NCI-H526 (cell line): ENCODE results near the gene CDH4.
A peak's percentile ranks its signal among the peaks of the same experiment; 100 is the strongest.

Experiments used
- DNase-seq, 2 experiments: peaks; one replicate each; lab custom pipeline; 2025; lab: John Stamatoyannopoulos, UW

CDH4 gene

DNA sequence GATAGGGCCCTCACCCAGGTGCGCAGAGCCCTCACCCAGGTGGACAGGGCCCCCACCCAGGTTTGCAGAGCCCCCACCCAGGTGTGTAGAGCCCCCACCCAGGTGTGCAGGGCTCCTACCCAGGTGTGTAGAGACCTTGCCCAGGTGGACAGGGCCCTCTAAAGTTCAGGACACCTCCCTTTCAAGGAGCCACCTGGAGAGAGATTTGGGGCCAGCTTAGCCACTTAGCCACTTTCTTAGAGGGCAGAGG, 533.4 kb downstream of the CDH4 start:
- no peak for DNase-seq

DNA sequence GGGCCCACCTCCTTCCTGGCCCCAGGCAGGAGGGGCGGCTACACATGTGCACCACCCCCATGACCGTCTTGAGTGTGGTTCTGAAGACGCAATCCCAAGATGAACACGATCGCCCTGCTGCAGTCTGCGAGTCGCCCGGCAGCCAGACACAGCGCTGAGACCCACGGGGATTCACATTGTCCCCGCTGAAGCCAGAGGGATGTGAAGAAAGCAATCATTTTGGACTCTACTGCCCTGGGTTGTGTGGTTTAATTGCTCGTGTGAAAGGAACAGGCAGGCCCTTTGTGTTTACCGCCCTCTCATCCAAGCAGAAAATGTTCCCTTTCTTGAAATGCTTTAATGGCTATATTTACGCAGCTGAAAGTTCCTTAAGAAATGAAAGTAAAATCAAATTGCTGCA, 534.2 kb downstream of the CDH4 start:
- no peak for DNase-seq

DNA sequence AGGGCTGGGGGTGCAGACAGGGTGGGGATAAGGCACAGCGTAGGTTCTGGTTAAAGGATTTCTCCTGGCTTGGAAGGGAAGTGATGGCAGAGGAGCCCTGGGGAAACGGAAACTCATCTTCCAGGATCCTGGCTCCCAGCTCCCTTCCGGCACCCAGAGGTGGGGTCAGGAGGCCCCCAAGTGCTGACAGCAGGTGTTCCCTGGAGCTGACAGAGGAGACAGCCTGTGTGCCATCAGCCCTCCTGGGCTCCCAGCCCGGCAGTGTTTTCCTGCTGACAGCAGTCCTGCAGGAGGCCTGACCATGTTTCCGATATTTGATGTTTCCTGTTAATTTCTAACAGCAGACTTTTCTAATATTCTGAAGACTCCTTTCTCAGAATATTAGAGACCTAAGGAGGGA, 536.3 kb downstream of the CDH4 start:
- DNase-seq: no peak

DNA sequence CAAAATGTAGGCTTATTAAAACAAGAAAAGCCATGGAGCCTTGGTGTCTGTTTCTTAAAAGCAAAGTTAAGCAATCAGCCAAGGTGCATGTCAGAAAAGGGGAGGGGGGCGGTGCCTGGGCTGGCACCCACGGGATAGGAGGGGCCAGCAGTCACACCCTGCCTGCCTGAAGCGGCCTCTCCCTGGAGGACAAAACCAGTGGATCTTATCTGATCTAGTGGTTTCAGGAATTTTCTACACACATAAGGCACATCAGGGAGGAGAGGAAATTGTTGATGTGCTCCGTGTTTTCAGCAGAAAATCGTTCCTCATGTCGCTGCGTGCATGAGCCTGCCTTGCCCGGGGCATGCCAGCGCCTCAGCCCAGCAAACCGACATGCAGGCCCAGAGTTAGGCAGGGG, 537.3 kb downstream of the CDH4 start:
- DNase-seq: no peak

DNA sequence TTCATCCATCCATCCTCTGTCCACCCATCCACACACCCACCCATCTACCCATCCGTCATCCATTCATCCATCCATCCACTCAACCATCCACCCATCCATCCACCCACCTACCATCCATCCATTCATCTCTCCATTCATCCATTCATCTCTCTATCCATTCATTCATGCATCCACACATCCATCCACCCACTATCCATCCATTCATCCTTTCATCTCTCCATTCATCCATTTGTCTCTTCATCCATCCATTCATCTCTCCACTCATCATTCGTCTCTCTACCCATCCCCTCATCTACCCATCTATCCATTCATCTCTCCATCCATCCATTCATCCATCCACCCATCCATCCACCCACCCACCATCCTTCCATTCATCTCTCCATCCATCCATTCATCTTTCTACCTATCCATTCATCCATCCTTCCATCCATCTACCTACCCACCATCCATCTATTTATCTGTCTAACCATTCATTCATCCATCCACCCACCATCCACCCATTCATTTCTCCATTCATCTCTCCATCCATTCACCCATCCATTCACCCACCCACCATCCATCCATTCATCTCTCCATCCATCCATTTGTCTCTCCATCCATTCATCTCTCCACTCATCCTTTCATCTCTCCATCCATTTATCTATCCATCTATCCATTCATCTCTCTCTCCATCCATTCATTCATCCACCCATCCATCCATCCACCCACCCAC, 538.2 kb downstream of the CDH4 start:
- DNase-seq: no peak

DNA sequence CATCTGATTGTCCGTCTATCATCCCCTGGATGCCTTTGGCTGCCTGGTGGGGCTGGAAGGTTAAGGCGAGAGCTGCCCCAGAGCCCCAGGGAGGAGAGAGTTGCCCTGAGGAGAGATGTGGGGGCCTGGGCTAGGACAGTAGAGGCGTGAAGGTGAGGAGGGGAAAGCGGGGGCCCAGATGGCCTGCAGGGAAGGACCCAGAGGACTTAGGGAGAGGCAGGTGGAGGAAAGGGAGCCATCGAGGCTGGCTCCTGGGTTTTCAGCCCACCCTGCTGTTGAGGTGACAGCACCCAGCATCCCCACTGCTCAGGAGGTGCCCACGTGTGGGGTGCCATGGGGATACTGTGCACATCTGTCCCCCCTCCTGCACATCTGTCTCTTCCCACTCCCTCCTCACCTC, 539.9 kb downstream of the CDH4 start:
- DNase-seq: no peak

DNA sequence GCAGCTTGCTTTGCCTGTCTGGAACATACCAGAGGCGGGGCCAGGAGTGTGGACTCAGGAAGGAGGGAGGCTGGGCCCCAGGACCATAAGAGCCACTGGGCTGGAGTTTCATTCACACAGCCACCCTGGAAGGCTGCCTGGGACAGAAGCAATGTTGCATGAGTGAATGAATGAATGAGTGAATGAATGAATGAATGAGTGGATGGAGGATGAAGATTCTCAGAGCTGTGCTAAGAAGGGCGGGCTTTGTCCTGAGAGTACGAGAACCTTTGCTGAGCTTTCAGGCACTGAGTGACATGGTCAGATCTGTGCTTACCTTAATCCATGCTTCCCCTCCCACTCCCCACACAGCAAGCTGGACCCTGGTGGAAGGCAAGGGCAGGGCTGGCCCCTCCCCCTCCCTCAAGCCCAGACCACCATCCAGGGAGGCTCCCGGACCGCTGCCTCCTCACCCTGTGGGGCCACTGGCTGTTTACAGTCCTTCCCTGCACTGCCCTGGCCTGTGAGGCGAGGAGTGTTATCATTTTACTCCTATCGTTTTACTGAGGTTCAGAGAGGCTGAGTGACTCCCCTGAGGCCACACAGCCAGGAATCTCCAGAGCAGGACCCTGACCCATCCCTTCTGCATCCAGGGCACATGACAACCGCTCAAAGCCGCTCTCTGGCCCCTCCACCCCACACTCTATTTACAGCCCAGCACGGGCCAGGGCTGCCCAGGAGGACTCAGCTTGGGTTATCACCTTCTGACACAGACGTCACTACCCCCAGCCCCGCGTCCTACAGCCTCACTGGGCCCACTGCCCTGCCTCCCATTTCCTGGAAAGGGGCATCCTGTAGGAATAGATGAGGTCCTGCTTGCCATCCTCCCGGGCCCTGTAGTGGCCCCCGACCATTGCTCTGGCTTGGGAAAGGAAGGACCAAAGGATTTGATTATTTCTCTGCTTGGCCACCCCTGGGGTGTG, 543.9 kb downstream of the CDH4 start:
- DNase-seq: no peak

DNA sequence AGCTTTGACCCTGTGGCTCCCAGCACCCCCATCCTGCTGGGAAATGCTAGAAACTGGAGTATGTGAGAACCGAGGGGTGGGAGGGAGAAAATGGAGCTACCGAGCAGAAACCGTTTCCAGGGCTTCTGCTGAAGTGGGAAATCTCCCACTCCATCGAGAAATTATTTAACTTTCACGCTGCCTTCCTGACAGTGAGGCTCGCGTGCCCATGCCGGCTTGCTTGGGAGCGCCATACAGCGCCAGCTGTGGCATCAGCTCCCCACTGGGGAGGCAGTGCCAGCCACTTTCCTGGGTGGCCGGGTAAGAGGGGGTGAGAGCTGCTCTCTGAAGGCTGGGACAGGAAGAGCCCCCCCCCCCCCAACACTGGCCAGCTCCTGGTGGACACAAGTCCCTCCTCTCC, 544.7 kb downstream of the CDH4 start:
- DNase-seq: no peak

DNA sequence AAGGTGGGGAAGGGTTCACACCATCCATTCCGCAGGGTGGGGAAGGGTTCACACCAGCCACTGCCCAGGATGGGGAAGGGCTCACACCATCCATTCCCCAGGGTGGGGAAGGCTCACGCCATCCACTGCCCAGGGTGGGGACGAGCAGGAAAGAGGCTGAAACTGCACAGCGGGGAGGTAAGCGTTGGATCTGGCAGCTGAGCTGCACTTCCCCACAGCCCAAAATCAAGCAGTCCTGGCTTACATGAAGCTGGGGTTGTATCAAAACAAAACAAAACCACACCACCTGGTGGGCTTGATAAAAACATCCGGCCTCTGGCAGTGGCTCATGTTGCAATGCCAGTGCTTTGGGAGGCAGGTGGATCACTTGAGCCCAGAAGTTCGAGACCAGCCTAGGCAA, 545.1 kb downstream of the CDH4 start:
- DNase-seq: peak in 1 of 2 experiments; percentile 23

DNA sequence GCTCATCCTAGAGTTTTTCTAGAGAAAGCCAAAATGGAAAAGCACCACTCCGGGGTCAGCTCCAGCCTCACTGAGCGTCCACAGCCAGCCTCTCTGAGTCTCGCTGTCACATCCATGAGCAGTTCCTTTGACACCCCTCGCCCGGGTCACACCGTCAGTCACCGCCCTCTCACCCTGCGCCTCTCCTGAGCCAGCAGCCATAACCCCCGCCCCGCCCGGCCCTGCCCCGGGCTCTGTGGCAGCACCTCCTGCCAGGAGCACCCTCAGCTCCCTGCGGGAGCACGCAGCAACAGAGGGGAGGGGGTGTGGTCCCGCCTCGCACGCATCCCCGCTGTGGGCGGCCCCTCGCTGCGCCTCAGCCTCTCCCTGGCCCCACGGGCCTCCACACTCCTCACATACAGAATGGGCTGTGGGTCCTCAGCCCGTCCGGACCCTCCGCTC, 545.9 kb downstream of the CDH4 start:
- no peak for DNase-seq

DNA sequence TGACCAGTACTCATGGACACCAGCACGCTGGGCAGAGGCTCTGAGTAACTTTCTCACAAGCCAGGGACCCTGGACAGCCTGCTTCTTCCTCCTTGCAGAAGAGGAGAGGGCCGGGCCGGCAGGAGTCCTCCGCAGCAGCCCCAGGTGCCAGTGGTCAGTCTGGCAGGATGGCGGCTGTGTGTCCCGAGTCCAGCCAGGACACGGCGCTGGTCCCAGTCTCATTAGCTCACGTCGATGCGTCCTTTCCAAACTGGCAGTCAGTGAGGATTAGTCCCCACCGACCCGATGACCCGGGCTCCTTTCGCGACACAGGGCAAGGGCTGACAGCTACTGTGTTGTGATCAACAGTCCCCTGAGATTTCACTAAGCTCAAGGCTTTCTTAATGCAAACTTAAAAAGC, 546.6 kb downstream of the CDH4 start:
- no peak for DNase-seq

DNA sequence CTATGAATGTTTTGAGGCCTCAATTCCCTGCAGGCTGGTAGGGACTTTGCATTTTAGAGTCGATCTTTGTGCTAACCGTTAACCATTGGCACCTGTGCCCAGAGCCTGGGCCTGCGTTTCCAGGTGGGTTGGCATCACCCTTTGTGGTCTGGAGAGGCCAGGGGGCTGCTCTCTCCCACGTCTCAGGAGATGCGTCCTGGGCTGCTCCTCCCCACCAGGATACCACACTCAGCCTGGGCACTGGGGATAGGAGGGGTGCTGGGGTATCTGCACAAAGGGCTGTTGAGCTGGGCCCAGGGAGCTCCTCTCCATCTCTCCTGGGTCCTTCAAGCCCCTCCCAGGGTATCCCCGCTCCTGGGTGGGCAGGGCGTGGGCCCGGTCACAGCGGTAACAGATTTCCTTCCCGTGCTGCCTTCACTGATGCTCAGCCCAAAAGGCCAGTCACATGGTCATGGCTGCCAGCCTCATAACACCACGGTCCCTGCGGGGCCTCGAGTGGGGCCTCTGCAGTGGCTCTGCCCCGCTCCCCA, 547.4 kb downstream of the CDH4 start:
- DNase-seq: no peak

DNA sequence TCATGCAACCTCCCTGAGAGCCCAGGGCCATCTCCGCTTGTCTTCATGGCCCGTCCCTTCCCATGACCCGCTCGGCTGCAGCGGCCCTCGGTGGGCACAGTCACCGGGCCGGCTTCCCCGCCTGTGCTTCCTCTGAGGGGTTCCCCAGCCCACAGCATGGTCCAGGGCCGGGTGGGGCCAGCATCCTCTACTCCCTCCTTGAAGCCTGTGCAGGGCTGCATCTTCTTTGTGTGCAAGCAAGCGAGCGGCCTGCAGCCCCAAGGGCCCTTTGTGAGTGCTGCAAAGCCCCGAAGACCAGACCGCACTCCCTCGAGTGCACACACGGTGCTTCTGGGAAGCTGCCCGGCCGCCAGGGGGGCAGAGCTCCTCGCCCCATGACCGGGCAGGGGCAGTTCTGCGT, 547.9 kb downstream of the CDH4 start:
- no peak for DNase-seq

DNA sequence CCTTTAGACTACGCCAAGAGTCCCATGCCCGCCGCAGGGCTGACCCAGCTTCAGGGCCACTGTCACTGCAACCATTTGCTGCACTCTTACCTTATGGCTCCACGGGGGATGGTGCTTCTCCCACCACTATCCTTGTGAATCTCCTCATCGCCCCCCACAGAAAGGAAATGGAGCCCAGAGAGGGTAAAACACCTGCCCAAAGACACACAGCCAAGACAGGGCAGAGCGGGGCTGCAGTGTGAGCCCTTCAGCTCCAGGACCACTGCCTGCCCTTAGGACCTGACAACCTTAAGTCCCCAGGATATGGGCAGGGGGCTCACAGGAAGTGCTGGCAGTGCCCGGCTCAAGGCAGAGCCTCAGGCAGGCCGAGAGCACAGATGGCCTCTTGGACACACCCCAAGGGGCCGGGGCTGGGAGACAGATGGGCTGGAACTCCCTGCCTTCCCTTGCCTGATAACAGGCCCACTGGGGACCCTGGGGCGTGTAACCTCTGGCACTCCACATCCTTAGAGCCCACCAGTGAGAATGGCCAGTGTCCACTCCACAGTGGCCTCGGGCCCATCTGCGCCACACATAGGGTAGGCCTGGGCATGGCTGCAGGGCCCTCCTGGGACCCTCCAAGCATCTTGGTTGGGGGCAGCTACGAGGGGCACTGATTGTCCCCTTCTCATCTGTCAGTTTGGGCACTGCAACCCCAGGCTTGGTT, 548.5 kb downstream of the CDH4 start:
- no peak for DNase-seq

DNA sequence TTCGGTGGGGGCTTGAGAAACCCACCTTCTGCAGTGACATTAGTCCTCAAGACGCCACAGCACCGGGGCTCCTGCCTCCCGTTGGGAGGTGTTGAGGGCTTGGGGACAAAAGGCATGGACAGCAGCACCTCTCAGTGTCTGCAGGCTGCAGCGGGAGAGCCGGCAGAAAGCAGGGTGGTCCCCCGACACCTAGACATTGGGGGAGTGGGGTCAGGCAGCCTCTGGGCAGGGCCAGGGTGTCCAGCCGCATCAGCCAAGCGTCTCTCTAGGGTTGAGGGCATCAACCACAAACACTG, 549.0 kb downstream of the CDH4 start:
- no peak for DNase-seq

DNA sequence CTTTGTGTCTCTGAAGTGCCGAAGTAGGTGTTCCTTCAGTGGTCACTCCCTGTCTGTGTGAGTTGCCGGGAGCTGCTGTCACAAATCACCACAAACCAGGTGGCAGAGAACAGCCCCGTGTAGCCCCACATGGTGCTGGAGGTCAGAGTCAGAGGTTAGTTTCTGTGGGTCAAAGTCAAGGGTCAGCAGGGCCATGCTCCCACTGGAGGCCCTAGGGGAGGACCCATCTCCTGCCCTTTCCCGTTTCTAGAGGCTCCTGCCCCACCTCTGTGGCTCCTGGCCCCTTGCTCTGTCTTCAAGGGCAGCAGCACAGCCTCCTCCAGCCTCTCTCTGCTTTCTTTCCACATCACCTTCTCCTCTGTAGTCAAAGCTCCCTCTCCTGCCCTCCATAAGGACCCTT, 549.4 kb downstream of the CDH4 start:
- no peak for DNase-seq

DNA sequence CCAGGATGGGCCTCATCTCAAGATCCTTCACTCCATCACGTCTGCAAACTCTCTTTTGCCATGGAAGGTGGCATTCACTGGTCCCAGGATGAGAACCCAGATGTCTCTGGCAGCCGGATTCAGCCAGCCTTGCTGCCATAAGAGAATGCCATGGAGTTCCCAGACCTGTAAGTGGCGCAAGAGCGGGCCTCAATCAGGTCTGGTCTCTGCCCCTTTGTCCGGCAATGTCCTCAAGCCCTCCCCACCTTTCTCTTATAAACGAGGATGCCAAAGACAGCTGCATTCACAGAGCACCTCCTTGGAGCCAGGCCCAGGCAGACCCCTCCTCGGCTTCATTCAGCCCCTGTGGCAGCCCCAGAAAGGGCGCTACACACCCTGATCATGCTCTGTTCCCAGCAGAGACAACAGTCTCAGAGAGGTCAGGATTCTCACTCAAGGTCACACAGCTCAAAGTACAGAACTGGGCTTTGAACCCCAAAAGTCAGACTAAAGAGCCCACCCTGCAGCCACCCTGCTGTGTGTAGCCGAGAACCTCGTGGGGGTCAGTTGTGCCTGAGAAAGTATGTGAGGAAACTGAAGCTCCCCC, 549.9 kb downstream of the CDH4 start:
- no peak for DNase-seq

DNA sequence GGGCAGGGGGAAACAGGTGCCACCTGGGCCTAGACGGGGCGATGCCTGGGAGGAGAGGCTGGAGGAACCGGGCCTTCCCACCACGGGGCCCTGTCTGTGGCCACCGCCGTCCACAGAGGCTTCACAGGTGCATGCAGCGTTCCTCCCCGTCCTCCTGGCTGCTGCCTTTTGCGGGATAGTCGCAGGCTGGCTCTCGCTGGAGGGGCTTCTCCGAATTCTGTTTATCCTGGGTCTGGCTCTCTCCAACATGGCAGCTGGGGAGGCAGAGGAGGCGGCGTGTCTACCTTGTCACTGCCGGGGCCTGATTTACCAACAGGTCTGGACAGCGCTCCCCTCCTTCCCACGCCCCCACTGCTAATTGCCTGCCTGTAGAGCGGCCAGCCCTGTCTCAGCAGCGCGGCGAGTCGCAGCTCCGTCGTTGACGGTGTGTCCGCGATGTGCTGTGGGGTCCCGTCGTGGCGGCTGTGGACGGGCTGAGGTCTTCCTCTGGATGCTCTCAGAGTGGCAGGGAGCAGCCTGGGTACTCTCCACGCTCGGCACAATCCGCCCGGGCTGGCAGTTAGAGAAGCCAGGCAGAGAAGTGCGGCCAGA, 550.8 kb downstream of the CDH4 start:
- DNase-seq: no peak

DNA sequence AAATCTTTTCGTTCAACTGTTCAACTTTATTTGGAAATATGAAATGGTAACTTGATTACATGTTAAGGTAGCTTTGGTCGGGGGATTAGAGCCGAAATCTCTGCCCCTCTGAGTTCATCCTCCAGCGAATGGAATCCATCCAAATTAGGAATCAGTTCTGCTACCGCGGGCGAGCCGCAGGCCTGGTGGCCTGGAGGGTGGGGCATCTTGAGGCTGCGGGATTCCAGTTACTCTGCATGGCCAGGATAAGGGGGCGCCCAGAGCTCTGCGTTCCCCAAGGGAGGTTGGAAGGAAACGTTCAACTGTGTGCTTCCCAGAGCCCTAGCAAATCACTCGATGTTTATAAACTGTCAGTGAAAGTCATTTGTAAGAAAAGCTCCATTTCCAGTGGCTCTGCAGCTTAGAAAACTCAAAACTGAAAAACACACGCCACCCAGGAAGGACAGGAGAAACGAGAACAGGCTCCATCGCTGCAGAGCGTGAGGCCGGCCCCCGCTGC, 551.4 kb downstream of the CDH4 start:
- DNase-seq: no peak

DNA sequence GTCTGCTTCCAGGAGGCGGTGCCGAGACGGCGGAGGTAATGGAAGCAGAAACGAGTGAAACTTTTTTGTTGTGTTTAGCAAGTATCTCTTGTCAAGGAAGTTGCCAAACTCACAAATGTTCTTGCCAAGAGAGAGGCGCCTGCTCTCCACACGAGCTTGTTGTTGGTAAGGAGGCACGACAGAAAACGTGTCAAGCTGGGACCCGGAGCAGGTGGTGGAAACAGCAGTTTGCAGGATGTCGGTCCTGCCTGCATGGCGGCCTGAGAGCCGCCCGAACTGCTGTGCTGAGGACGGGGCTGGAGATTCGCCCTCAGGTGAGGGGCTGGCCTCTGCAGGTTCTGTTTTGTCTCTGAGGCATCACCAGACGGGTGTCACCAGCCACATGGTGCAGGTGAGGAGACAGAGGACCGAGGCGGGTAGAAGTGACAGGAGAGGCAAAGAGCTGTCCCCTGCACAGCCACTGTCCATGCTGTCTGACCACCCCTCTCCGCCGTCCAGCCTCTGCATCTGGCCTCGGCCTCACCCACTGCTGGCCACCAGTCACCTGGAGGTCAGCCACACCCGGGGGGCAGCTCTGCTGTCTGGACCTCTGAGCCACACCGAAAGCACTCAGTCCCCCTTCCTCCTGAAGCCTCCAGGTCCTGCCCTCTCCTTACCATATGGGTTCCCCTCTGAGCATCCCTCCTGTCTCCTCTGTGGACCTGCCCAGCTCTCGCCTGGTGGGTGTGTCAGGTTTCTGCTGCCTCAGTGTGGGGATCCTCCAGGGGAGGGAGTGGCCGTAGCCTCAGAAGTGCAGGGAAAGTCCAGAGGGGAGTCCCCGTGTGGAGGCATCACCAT, 552.1 kb downstream of the CDH4 start:
- DNase-seq: peak in 1 of 2 experiments; percentile 39

DNA sequence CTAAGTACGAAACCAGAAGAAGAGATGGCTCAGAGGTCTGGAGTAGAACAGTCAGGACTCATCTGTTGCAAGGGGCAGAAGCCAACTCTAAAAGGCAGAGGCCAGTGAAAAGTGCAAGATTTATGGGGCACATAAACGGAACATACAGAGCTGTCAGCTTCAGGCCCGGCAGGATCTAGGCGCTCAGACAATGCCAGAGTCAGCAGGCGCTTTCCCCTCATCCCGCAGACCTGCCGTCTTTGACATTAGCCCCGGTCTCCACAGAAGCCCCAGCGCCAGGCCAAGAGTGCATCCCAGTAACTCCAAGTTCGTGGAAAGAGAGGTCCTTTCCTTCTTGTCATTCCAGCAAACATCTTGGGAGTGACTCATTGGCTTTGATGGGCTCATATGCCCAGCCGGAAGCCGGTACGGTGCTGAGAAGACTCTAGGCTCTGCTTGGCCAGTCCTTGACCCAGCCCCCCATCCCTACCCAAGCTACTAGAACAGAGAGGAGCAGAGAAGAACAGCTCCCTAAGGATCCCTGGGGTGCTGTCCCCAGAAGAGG, 552.8 kb downstream of the CDH4 start:
- no peak for DNase-seq
